Keratinocyte (primary cell): ENCODE results near the gene PXDC1. TPM values are rescaled to one million over a fixed set of nuclear protein-coding genes. Genes with fewer than 3 reads are reported as not detected.

Experiments used
- DNase-seq: peaks from one replicate; pipeline ENCODE4 v3.0.0-alpha.2; 2011; ENCODE audit warnings: low read depth, missing footprints, low spot score
- FAIRE-seq: peaks from 2 replicates; lab custom pipeline; 2011; peaks lifted over from hg19 to GRCh38; lab: Jason Lieb, UNC
- H2AFZ ChIP-seq: 2 replicates; pipeline ENCODE4 v1.6.0; 2012; ENCODE audit warnings: low read length, control low read depth, inconsistent platforms; ENCODE audit not compliant: control insufficient read depth
- H3K27ac ChIP-seq: 2 replicates; pipeline ENCODE4 v1.5.1; 2011; ENCODE audit warnings: low read length; ENCODE audit not compliant: control insufficient read depth, insufficient read depth
- H3K27me3 ChIP-seq: 3 replicates; pipeline ENCODE4 v1.6.0; 2011; ENCODE audit warnings: low read length; ENCODE audit not compliant: control insufficient read depth, insufficient read depth; ENCODE audit errors: extremely low read depth
- H3K36me3 ChIP-seq, 2 experiments: 2 replicates in 1 of 2; 3 replicates in 1 of 2; pipeline ENCODE4 v1.5.1; 2011; ENCODE audit warnings: low read length in 2 of 2, mild to moderate bottlenecking in 1 of 2; ENCODE audit not compliant: control insufficient read depth in 2 of 2, insufficient read depth in 2 of 2; ENCODE audit errors: extremely low read depth in 1 of 2
- H3K4me1 ChIP-seq: 3 replicates; pipeline ENCODE4 v1.5.1; 2011; ENCODE audit warnings: low read length; ENCODE audit not compliant: control insufficient read depth, insufficient read depth; ENCODE audit errors: extremely low read depth
- H3K4me2 ChIP-seq: 3 replicates; pipeline ENCODE4 v1.6.0; 2011; ENCODE audit warnings: low read depth, low read length; ENCODE audit not compliant: control insufficient read depth, insufficient read depth; ENCODE audit errors: extremely low read depth
- H3K4me3 ChIP-seq, 3 experiments: fragments of 200-600 bp in 1 of 3; sonication (generic) in 1 of 3; 2 replicates in 2 of 3; 3 replicates in 1 of 3; pipeline ENCODE4 v1.5.1; 2011 to 2016; ENCODE audit warnings: low read length in 3 of 3, mild to moderate bottlenecking in 3 of 3, control low read depth in 2 of 3, inconsistent platforms in 1 of 3, low read depth in 1 of 3, mixed read lengths in 1 of 3, mixed run types in 1 of 3, moderate library complexity in 1 of 3; ENCODE audit not compliant: control insufficient read depth in 2 of 3, insufficient read depth in 2 of 3; ENCODE audit errors: extremely low read depth in 1 of 3
- H3K79me2 ChIP-seq: 2 replicates; pipeline ENCODE4 v1.6.0; 2012; ENCODE audit warnings: low read length; ENCODE audit not compliant: control insufficient read depth, insufficient read depth
- H3K9ac ChIP-seq: 3 replicates; pipeline ENCODE4 v1.6.0; 2011; ENCODE audit warnings: low read length; ENCODE audit not compliant: control insufficient read depth, insufficient read depth; ENCODE audit errors: extremely low read depth
- H3K9me1 ChIP-seq: 3 replicates; pipeline ENCODE4 v1.6.0; 2011; ENCODE audit warnings: low read length; ENCODE audit not compliant: control insufficient read depth, insufficient read depth; ENCODE audit errors: extremely low read depth
- H3K9me3 ChIP-seq: 2 replicates; pipeline ENCODE4 v1.5.1; 2012; ENCODE audit warnings: low read depth, low read length; ENCODE audit not compliant: control insufficient read depth
- H4K20me1 ChIP-seq: 3 replicates; pipeline ENCODE4 v1.6.0; 2011; ENCODE audit warnings: low read length; ENCODE audit not compliant: control insufficient read depth, insufficient read depth; ENCODE audit errors: extremely low read depth
- EZH2 ChIP-seq: IDR thresholded peaks from one replicate; pipeline ENCODE4 v1.6.1; 2012; ENCODE audit warnings: inconsistent platforms, mild to moderate bottlenecking, low read length, moderate library complexity
- dilution Hi-C: fragments of 300-500 bp; cut with MboI; formaldehyde crosslinking; loops from one replicate; pipeline ENCODE4 v1.7.0; 2020; ENCODE audit warnings: low sequenced_read_pairs; ENCODE audit not compliant: extremely low pct_ligation_motif_present
- polyA plus RNA-seq, 5 experiments: library from polyadenylated mRNA; depleted of rRNA in 3 of 5; stranded (reverse) in 3 of 5; stranded (forward) in 1 of 5; unstranded in 1 of 5; fragments of >200 nt; gene quantifications; 1 replicate in 1 of 5; 2 replicates in 3 of 5; 3 replicates in 1 of 5; pipeline versions ENCODE4 v1.2.1 to v1.2.3, GENCODE V29; 2011 to 2012; ENCODE audit warnings: missing spikeins in 2 of 5, low read depth in 1 of 5, low replicate concordance in 1 of 5
- TF ChIP-seq, protein P1 (sequence below), 3 experiments: IDR thresholded peaks in 1 of 3; conservative IDR thresholded peaks in 1 of 3; optimal IDR thresholded peaks in 1 of 3; 2 replicates in 2 of 3; 3 replicates in 1 of 3; pipeline versions ENCODE3 to v1.5.1; 2011; ENCODE audit warnings: low read length in 3 of 3, mild to moderate bottlenecking in 3 of 3, moderate library complexity in 2 of 3, control low read depth in 1 of 3, inconsistent platforms in 1 of 3; ENCODE audit not compliant: insufficient read depth in 2 of 3; ENCODE audit errors: extremely low read depth in 1 of 3

The PXDC1 gene
- polyA plus RNA-seq, 1 donor (not counting 4 experiments of a cell fraction or from before 2014, with no cell fraction given), result 17.1 TPM

DNA sequence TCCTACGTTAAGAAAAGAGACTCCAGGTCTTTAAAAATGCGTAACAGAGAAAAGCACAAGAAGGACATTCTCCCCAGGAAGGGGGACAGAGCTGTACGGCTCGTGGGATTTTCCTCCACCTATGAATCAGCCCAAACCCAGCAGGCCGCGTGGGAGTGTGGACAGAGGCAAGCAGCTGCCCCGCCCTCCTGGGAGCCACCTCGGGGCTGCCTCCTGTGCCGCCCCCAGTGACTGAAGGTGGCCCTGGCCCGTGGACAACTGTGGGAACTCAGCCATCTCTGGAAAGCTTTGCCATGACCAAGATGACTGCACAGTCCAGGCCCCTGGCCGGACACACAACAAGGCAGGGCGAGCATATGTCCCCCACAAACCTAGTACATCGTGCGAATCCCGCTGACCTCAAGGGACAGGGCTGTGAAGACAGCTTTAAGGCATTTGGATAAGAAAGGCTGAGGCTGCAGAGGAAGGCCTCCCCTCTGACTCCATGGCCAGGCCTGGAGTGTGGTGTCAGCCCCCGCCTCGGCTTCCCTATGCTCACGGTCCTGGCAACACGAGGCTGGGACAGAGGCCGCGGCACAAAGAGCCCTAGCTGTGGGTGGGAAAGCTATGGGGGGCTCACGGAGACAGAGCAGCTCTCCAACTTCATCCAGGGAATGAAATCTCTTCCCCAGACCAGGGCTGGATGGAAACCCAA is 26.9 kb downstream of the PXDC1 start:
- H4K20me1 ChIP-seq, result peaks cover 9% of the 10 kb centered on the region

DNA sequence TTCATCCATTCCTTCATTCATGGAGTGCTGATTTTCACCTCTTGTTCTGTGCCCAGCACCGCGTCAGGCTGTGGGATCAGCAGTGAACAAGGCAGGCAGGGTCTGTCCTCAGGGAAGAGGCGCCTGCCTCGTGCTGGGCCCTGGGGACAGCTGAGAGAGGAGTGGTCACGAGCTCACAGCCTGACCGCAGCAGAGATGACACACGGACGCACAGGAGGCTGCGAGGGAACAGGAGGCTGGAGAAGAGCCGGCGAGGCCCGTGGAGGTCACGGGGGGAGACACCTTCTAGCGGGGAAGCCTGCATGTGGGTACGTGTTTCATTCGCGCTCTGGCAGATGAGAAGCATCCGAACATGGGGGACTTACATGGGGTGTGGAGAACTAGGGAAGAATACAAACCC is 27.5 kb downstream of the PXDC1 start:
- FAIRE-seq (no peak), DNase-seq (no peak)
- Histone ChIP-seq H2AFZ (no peak overlapping the region), H3K9ac (no peak overlapping the region), H3K79me2 (peaks cover 26% of the 10 kb centered on the region), H3K4me3 (no peak overlapping the region), H3K27ac (no peak overlapping the region), H4K20me1 (peaks cover 9% of the 10 kb centered on the region), H3K9me1 (no peaks in the 10 kb centered on the region), H3K27me3 (no peaks in the 10 kb centered on the region), H3K36me3 (peaks cover 41 to 59% of the 10 kb centered on the region in 2 experiments), H3K4me2 (no peak overlapping the region), H3K9me3 (no peaks in the 10 kb centered on the region), H3K4me1 (no peaks in the 10 kb centered on the region)
- TF ChIP-seq EZH2, result no peak
- TF ChIP-seq, protein P1, sequence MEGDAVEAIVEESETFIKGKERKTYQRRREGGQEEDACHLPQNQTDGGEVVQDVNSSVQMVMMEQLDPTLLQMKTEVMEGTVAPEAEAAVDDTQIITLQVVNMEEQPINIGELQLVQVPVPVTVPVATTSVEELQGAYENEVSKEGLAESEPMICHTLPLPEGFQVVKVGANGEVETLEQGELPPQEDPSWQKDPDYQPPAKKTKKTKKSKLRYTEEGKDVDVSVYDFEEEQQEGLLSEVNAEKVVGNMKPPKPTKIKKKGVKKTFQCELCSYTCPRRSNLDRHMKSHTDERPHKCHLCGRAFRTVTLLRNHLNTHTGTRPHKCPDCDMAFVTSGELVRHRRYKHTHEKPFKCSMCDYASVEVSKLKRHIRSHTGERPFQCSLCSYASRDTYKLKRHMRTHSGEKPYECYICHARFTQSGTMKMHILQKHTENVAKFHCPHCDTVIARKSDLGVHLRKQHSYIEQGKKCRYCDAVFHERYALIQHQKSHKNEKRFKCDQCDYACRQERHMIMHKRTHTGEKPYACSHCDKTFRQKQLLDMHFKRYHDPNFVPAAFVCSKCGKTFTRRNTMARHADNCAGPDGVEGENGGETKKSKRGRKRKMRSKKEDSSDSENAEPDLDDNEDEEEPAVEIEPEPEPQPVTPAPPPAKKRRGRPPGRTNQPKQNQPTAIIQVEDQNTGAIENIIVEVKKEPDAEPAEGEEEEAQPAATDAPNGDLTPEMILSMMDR (optimal IDR thresholded peaks at IDR 0.05 in 1 of 3, IDR thresholded peaks at IDR 0.05 in 1 of 3, conservative IDR thresholded peaks at IDR 0.05 in 1 of 3; ENCODE audit: extremely low read depth in 1 of 3, insufficient read depth in 2 of 3, low read length in 3 of 3), result no peak
- dilution Hi-C loops, result loop anchor here (25.0 kb wide), 1 partner anchor 312 kb away; no protein-coding TSS in a partner anchor

More for the DNA sequence above, 26.9 kb downstream of the PXDC1 start:
- peaks cover 31% of the 10 kb centered on the region for H3K79me2 ChIP-seq
- H3K4me2 ChIP-seq, result no peak overlapping the region
- H3K27ac ChIP-seq, result no peak overlapping the region
- TF ChIP-seq, protein P1 (optimal IDR thresholded peaks at IDR 0.05 in 1 of 3, IDR thresholded peaks at IDR 0.05 in 1 of 3, conservative IDR thresholded peaks at IDR 0.05 in 1 of 3; ENCODE audit: extremely low read depth in 1 of 3, insufficient read depth in 2 of 3, low read length in 3 of 3), result no peak
- TF ChIP-seq EZH2, result no peak
- H3K9ac ChIP-seq, result no peak overlapping the region
- no peaks in the 10 kb centered on the region for H3K4me1 ChIP-seq
- H2AFZ ChIP-seq, result no peak overlapping the region
- no peak for FAIRE-seq
- H3K27me3 ChIP-seq, result no peaks in the 10 kb centered on the region
- no peak for DNase-seq
- no peak overlapping the region for H3K4me3 ChIP-seq
- H3K9me1 ChIP-seq, result no peaks in the 10 kb centered on the region
- peaks cover 46 to 58% of the 10 kb centered on the region in 2 experiments for H3K36me3 ChIP-seq
- no peaks in the 10 kb centered on the region for H3K9me3 ChIP-seq
- dilution Hi-C loops, result loop anchor here (25.0 kb wide), 1 partner anchor 312 kb away; no protein-coding TSS in a partner anchor
